ENCODE data around the gene DLG2. TPM values are rescaled to one million over a fixed set of nuclear protein-coding genes. Genes with fewer than 3 reads are reported as not detected.

DLG2 gene
- total and polyA plus RNA-seq, 9 of the 15 experiments (the other 6 are each of a cell fraction or from before 2014, with no cell fraction given), result 0.52 to 1.6 (median 0.95) TPM

DNA sequence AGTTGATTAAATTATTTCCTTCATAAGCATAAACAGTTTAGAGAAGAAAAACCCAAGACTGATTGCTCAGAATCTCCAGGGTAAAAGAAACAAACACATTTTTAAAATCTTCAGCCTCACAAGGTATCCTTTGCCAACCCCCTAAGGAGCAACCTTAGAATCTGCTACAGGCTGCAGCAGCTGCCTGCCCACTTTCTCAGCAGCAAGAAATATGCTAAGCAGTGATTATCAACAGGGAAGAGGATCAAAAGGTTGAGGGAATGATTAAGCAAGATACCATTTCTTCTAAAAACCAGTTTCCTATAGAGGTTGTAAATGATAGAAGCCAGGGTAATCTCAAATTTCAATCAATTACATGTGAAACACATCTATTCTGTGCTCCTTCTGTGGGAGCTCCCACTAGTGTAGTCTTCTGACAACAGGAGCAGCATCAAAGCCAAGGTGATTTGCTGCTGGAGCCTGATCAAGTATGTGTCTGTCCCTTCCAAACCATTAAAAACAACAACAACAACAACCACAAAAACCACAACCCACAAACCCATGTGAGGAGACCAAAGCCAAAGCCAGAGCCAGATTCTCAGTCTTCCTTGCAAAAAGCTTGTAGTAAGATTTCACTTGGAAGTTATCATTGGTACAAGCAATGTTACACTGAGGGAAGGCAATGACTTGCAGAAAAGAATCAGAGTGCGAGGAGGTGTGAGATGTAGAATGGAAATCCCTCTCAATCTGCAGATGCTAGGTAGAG, 761.2 kb downstream of the DLG2 start:
- no peaks in the 10 kb centered on the region for H3K36me3 ChIP-seq (ENCODE audit: control insufficient read depth, insufficient read depth, low read length)
- ChIA-PET POLR2A (no interaction called here), CTCF (ENCODE audit: low intra/inter-chr PET ratio) (no interaction called here)
- no peak for TF ChIP-seq ZNF436 (CRISPR knock-in tag; IDR thresholded peaks at IDR 0.05)
- no peak for TF ChIP-seq SFPQ (IDR thresholded peaks at IDR 0.05; ENCODE audit: low read depth, low read length)
- TF ChIP-seq MAFG (tag; conservative IDR thresholded peaks at IDR 0.05), result 0 out of 2 replicates have a peak, but pooled peaks have one; percentile 7
- intact Hi-C loops (cut with micrococcal nuclease), result no loop called here
- H3K27me3 ChIP-seq (ENCODE audit: control insufficient read depth in 2 of 2, insufficient read depth in 2 of 2, low read length in 2 of 2), result no peaks in the 10 kb centered on the region
- H4K20me1 ChIP-seq (replicated peaks; ENCODE audit: control insufficient read depth, insufficient read depth, low read length), result no peaks in the 10 kb centered on the region
- FAIRE-seq (no peak), DNase-seq (ENCODE audit: extremely low read depth in 1 of 4, low spot score in 3 of 4) (no peak), ATAC-seq (no peak)
- no peak overlapping the region for H2AFZ ChIP-seq (ENCODE audit: low read depth, low read length)
- in situ Hi-C loops (cut with MboI), result no loop called here
- H3K9ac ChIP-seq (ENCODE audit: insufficient read depth in 1 of 2, low read depth in 2 of 2, low read length in 2 of 2), result no peak overlapping the region
- H3K9me3 ChIP-seq (replicated peaks; ENCODE audit: control insufficient read depth, insufficient read depth, low read depth, low read length), result no peaks in the 10 kb centered on the region
- H3K4me2 ChIP-seq (ENCODE audit: insufficient read depth, low read length), result no peak overlapping the region
- no peak overlapping the region for H3K27ac ChIP-seq (ENCODE audit: extremely low read depth, low read depth, low read length)
- no peaks in the 10 kb centered on the region for H3K4me1 ChIP-seq (replicated peaks in 1 of 2; ENCODE audit: control insufficient read depth in 2 of 2, insufficient read depth in 2 of 2, low read length in 2 of 2)
- no peaks in the 10 kb centered on the region for H3K9me1 ChIP-seq (ENCODE audit: control insufficient read depth, insufficient read depth, low read length)
- no peaks in the 10 kb centered on the region for H3K79me2 ChIP-seq (ENCODE audit: control insufficient read depth, insufficient read depth, low read length)
- H3K4me3 ChIP-seq, result no peak overlapping the region
- WGBS (ENCODE audit: insufficient coverage, low coverage, missing lambda C conversion rate), result 0% methylated on average over 1 of the region's 1 CpG
- BruUV-seq (replicated peaks), result no TSS peak

Data from K562 (cell line).